A549 (cell line): ENCODE results near the gene BBS9.

Source experiments
- FOSB ChIP-seq: fragments of 250-450 bp; sonication (Bioruptor Pico); IDR thresholded peaks from 2 replicates; pipeline ENCODE4 v1.5.0; 2020; ENCODE audit warnings: mild to moderate bottlenecking, moderate library complexity
- HOXB13 ChIP-seq: fragments of 250-450 bp; sonication (Bioruptor Pico); IDR thresholded peaks from 2 replicates; pipeline ENCODE4 v1.5.0; 2020; ENCODE audit warnings: low read depth, mild to moderate bottlenecking, moderate library complexity
- JUN ChIP-seq, 2 experiments: fragments of >200 bp; sonication (Bioruptor Twin); formaldehyde crosslinking; IDR thresholded peaks; 2 replicates in 1 of 2; 3 replicates in 1 of 2; pipeline ENCODE4 v1.6.1; 2016 to 2017
- KDM5A ChIP-seq: fragments of 200-600 bp; sonication (generic); IDR thresholded peaks from 2 replicates; pipeline ENCODE4 v1.6.1; 2016; ENCODE audit warnings: antibody characterized with exemption, mild to moderate bottlenecking
- MAX ChIP-seq: IDR thresholded peaks from 2 replicates; pipeline ENCODE4 v1.6.1; 2012
- NR3C1 ChIP-seq: fragments of >200 bp; sonication (Bioruptor Twin); formaldehyde crosslinking; IDR thresholded peaks from 3 replicates; pipeline ENCODE4 v1.6.1; 2017
- POLR2A ChIP-seq: IDR thresholded peaks from 2 replicates; pipeline ENCODE4 v1.6.1; 2012; ENCODE audit warnings: mild to moderate bottlenecking, low read length
- RAD21 ChIP-seq, 2 experiments: fragments of >200 bp in 1 of 2; sonication (Bioruptor Twin) in 1 of 2; formaldehyde crosslinking in 1 of 2; IDR thresholded peaks in 1 of 2; conservative IDR thresholded peaks in 1 of 2; 2 replicates in 1 of 2; 3 replicates in 1 of 2; pipeline ENCODE4 v1.6.1; 2012 to 2018; ENCODE audit warnings: inconsistent platforms in 1 of 2
- REST ChIP-seq: fragments of 200-600 bp; sonication (generic); IDR thresholded peaks from 2 replicates; pipeline ENCODE4 v1.6.1; 2016; ENCODE audit warnings: antibody characterized with exemption, mild to moderate bottlenecking, moderate library complexity
- SREBF2 ChIP-seq: fragments of 450-650 bp; IDR thresholded peaks from 2 replicates; pipeline ENCODE4 v1.6.1; 2014; ENCODE audit warnings: mild to moderate bottlenecking, moderate library complexity
- TF ChIP-seq, protein P1 (sequence below): fragments of >200 bp; sonication (Bioruptor Twin); formaldehyde crosslinking; IDR thresholded peaks from 3 replicates; pipeline ENCODE4 v1.5.1; 2016

GRCh38 chr7:33379891-33380525, 250.6 kb downstream of the BBS9 start:
- TF ChIP-seq KDM5A (no peak), RAD21 (conservative IDR thresholded peaks at IDR 0.05 in 1 of 2, IDR thresholded peaks at IDR 0.05 in 1 of 2) (no peak), HOXB13 (CRISPR knock-in tag) (no peak), JUN (IDR thresholded peaks at IDR 0.05) (no peak), NR3C1 (no peak), MAX (no peak), SREBF2 (no peak), REST (no peak), POLR2A (no peak), FOSB (no peak)
- TF ChIP-seq, protein P1, sequence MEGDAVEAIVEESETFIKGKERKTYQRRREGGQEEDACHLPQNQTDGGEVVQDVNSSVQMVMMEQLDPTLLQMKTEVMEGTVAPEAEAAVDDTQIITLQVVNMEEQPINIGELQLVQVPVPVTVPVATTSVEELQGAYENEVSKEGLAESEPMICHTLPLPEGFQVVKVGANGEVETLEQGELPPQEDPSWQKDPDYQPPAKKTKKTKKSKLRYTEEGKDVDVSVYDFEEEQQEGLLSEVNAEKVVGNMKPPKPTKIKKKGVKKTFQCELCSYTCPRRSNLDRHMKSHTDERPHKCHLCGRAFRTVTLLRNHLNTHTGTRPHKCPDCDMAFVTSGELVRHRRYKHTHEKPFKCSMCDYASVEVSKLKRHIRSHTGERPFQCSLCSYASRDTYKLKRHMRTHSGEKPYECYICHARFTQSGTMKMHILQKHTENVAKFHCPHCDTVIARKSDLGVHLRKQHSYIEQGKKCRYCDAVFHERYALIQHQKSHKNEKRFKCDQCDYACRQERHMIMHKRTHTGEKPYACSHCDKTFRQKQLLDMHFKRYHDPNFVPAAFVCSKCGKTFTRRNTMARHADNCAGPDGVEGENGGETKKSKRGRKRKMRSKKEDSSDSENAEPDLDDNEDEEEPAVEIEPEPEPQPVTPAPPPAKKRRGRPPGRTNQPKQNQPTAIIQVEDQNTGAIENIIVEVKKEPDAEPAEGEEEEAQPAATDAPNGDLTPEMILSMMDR, result no peak
